Daoy (cell line): ENCODE results near the gene EFHD2. TPM values are rescaled to one million over a fixed set of nuclear protein-coding genes. Genes with fewer than 3 reads are reported as not detected.
"Not testable (repeated sequence)": the region's sequence is repeated elsewhere in the genome, so short reads cannot be mapped to it uniquely, and the experiment has no call there.

ENCODE experiments used
- DNase-seq: peaks from one replicate; pipeline ENCODE4 v3.0.0-alpha.2; 2015; ENCODE audit warnings: low read depth
- total RNA-seq: library from RNA; depleted of rRNA; stranded (reverse); fragments of >200 nt; shearing (Covaris generic); gene quantifications from 2 replicates; pipeline ENCODE4 v1.2.3, GENCODE V29; 2014

Gene EFHD2
- total RNA-seq, 1 experiment from 2014 or later: 88.0 TPM

DNA sequence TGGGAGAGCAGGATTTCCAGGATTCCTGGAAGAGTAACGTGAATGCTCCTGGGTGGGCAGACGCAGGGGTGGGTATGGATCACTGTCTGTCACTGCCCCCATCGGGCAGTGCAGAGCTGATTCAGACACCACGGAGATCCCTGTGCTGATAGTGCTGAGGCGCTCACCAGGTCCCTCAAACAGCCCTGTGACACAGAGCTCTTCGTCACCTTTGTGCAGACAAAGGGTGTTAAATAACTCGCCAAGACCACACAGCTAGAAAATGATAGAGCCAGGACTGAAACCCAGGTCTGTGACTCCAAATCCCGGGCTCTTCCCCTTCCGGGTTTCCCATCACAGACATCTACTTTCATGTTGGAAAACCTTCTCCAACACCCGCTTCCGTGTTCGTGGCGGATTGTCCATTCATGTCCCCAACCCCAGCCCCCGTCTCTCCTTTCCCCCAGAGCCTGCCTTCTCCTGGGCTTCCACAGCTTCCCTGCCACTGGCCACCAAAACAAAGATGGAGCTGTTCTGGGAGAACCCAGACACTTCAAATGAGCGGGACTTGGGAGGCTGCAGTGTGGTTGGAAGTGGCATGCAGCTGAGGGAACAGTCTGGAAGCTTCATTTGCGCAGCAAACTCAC, 2.6 kb downstream of the EFHD2 start:
- DNase-seq: peak; percentile 68

DNA sequence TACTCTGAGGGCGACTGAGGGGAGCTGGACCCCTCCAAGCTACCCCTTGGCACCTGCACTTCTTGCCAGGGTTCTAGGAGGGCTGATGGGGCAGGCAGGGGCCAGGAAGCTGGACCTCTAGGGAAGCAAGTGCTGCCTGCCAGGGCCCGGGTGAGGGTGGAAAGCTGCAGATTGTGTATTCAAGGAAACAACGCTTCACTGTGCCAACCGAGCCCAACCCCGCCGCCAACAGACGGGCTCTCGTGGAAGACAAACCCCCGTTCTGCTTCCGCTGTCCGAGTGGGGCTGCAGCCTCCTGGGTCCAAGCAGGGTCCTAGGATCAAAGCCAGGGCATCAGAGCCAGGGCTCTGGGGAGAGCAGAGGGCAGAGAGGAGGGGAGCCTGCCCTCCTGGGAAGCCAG, 3.2 kb downstream of the EFHD2 start:
- DNase-seq: no peak

- DNase-seq: no peak
Observed at GRCh38 chr1:15413563-15414444, 4.1 kb downstream of the EFHD2 start.

GRCh38 chr1:15414445-15414983, 4.8 kb downstream of the EFHD2 start:
- no peak for DNase-seq

DNA sequence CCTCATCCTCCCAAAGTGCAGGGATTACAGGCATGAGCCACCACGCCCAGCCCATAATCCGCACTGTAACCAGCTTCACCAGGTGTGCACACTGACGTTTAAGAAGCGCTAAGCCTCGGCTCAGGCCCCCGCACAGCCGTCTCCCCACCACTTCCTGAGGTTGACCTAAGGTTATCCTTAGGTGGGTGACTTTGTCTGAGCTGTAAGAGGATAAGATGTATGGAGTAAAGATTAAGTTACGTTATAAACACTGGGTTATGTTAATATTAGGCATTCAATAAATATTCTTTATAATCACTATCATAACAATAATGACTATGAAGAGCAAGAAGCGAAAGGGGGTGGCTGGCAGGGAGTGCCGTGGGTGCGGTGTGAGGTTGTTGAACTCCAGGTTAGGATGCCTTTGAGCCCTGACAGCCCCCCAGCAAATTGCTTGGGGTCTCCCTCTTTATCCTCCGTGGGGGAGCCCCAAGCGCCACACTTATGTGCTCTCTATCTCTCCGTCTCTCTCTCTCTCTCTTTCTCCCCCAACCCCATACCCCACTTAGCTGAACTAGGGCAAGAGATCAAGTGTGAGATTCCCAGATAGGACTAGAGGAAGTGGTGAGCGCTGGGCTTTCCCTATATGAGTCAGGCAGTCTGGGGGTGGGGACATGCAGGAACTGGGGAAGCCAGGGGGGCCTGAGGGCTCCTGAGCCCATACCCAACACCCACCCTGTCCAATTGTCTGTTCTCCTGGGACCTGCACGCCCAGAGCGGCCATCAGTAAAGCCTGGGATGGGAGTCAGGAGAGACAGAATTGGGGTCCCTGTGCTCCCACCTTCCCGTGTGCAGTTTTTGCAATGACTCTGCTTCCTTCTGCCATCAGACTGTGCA, 7.6 kb downstream of the EFHD2 start:
- peak; percentile 97 for DNase-seq

- DNase-seq: peak; percentile 78
Observed at GRCh38 chr1:15418806-15419515, 9.3 kb downstream of the EFHD2 start.

DNA sequence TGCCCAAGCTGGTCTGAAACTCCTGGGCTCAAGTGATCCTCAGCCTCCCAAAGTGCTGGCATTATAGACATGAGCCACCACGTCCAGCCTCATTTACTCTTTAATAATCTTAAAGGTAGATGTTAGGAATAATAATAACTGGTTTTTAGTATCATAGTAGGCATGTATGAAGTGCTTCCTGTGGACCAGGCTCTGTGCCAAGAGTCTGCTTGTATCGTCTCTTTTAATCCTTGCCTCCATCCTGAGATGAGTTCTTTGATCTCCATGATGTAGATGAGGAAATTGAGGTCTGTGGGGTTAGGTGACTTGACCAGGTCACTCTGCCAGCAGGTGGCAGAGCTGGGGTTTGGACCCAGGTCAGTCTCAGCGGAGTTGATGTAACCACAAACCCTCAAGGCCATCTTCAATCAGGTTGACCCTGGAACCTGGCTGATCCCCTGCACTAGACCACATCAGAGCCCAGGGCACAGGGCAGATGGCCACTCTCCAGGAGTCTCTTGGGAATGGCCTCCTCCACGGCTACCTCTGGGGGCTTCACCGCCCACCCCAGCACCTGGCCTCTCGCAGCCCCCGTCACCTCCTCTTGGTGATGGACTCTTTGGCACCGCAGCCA, 11.3 kb downstream of the EFHD2 start:
- DNase-seq: no peak

DNA sequence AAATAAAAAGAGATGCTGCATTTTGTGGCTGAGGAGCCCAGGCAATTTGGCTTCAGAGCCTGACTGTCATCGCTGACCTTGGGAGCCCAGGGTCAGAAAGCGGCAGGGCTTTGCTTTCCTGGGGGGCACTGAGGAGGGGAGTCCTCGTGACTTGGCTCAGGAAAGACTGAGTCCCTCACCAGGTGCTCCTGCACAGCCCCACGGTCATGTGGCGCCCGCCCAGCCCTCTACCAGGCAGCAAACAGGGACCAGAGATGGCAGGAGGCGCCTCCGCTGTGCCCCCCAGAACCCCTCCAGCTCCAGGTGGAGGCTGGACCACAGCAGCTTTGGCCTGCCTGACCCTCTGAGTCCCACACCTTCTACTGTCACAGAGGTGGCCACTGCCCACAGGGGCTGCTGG, 13.2 kb downstream of the EFHD2 start:
- DNase-seq: no peak

GRCh38 chr1:15423355-15424077, 13.8 kb downstream of the EFHD2 start:
- DNase-seq: no peak

GRCh38 chr1:15424146-15424667, 14.5 kb downstream of the EFHD2 start:
- DNase-seq: no peak

- DNase-seq: no peak
Observed at GRCh38 chr1:15424981-15425380, 15.3 kb downstream of the EFHD2 start.

GRCh38 chr1:15425521-15425920, 15.8 kb downstream of the EFHD2 start:
- no peak for DNase-seq

GRCh38 chr1:15425958-15426357, 16.3 kb downstream of the EFHD2 start:
- DNase-seq: no peak

GRCh38 chr1:15426492-15427279, 17.0 kb downstream of the EFHD2 start:
- peak; percentile 73 for DNase-seq

- no peak for DNase-seq
Observed at GRCh38 chr1:15427280-15427666, 17.6 kb downstream of the EFHD2 start.

DNA sequence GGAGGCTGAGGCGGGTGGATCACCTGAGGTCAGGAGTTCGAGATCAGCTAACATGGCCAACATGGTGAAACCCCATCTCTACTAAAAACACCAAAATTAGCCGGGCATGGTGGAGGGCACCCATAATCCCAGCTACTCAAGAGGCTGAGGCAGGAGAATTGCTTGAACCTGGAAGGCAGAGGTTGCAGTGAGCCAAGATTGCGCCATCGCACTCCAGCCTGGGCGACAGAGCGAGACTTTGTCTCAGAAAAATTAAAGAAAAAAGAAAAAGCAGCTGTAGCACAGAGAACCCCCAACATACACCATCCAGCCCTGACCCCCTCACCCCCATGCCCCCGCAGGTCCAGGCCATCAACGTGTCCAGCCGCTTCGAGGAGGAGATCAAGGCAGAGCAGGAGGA, 18.6 kb downstream of the EFHD2 start:
- not testable (repeated sequence) for DNase-seq

DNA sequence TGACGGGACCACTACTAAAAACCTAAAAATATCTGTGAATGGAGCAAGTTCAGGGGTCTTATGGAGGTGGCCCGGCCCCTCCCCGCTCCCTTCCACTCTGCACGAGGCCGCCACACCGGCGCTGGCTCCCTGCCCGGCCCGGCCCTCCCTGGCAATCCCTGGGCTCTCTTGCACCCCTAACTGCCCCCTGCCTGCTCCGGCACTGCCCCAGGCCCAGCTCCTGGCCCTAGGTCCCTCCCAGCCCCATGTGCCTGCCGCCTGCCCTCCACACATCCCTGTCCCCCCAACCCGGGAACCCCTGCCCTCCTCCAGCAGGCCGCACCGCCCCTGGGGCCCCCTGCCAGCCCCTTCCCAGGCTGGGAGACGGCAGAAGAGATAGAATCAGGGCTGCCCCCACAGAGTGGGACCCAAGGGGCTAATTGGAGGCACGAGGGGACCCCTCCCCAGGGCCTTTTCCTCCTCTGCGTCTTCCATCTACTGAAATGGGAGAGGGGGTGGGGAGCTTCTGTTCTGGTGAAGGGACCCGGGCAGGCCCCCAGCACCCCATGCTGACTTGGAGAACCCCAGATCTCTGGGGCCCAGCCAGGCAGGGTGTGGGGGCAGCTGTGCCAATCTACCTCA, 19.2 kb downstream of the EFHD2 start:
- no peak for DNase-seq

DNA sequence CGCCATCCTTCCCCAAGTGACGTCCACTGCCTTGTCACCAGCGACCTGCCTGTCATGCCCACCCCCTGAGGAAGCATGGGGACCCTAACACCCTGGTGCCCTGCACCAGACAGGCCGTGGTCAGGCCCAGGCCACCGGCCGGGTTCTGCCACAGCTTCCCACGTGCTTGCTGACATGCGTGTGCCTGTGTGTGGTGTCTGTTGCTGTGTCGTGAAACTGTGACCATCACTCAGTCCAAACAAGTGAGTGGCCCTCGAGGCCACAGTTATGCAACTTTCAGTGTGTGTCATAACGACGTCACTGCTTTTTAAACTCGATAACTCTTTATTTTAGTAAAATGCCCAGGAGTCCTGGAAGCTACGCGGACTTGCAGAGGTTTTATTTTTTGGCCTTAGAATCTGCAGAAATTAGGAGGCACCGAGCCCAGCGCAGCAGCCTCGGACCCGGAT, 20.0 kb downstream of the EFHD2 start:
- DNase-seq: no peak
